Left renal cortex interstitium (tissue), 4 donors: ENCODE data around the gene SIT1. TPM values are rescaled to one million over a fixed set of nuclear protein-coding genes. Genes with fewer than 3 reads are reported as not detected.

Experiments used
- DNase-seq, 4 donors: peaks; one replicate each; pipeline ENCODE4 v3.0.0-alpha.2; 2013; ENCODE audit warnings: low read depth in 4 of 4, low spot score in 2 of 4, missing footprints in 1 of 4
- polyA plus RNA-seq, 4 donors: library from polyadenylated mRNA; unstranded; fragments of 120-200 nt; gene quantifications; one replicate each; pipeline ENCODE4 v1.2.1, GENCODE V29; 2013; ENCODE audit not compliant: insufficient read length in 4 of 4

SIT1 gene
- polyA plus RNA-seq, 4 donors = 0.14 to 0.30 (median 0.18) TPM

DNA sequence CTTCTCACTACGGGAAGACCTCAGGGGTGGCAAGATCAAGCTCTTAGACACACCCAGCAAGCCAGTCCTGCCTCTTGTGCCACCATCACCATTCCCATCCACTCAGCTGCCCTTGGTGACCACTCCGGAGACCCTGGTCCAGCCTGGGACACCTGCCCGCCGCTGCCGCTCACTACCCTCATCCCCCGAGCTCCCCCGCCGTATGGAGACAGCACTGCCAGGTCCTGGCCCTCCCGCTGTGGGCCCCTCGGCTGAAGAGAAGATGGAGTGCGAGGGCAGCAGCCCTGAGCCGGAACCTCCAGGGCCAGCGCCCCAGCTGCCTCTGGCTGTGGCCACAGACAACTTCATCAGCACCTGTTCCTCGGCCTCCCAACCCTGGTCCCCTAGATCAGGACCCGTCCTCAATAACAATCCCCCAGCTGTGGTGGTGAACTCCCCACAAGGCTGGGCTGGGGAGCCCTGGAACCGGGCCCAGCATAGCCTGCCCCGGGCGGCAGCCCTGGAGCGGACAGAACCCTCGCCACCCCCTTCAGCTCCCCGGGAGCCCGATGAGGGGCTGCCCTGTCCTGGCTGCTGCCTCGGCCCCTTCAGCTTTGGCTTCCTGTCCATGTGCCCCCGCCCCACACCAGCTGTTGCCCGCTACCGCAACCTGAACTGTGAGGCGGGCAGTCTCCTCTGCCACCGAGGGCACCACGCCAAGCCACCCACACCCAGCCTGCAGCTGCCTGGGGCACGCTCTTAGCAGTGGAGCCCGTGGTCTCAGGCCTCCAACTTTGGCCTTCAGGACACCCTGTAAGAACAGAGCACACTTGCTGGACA is 41.5 kb downstream of the SIT1 start:
- DNase-seq = no peak

DNA sequence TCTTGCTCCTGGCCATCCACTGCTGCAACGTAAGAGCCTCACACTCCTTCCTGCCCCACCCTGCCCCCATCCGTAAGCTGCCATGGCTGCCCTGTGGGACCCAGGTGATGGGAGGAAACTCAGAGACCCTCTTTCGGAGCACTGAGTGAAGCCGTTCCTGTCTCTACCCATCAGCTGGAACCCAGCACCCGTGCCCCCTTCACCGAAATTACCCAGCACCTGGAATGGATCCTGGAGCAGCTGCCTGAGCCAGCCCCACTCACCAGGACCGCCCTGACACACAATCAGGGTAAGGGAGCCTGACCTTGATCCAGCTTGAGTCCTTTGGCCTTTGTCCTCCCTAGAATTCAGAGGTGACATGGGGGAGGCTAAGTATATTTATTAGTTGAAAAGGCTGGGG is 42.5 kb downstream of the SIT1 start:
- DNase-seq = no peak

DNA sequence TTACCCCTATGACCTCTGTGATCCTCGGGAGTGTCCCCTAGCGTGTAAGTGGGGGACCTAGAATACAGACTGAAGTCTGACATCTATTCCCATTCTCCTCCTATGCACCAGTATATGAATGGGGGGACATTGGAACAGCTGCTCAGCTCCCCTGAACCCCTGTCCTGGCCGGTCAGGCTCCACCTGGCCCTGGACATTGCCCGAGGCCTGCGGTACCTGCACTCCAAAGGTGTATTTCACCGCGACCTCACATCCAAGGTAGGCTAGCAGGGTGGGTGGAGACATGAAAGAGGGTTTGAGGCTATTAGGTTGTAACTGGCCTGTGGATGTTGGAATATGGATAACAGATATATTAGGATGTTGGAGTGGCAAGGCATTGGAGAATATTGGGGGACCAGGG is 44.0 kb downstream of the SIT1 start:
- no peak for DNase-seq

DNA sequence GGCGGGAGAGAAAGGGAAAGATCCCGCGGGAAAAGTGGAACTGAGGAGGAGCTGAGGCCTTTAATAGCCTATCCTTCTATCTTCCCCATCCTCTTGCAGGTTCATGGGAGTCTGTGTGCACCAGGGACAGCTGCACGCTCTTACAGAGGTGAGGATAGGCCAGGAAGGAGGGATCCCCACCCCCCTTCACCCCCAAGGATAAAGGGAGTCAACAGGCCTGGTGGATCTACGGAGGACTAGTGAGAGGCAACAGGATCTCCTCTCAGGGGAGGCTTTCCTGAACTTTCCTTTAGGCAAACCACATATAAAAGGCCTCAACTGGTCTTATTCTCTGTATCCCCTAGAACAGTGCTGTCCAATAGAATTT is 44.6 kb downstream of the SIT1 start:
- no peak for DNase-seq

DNA sequence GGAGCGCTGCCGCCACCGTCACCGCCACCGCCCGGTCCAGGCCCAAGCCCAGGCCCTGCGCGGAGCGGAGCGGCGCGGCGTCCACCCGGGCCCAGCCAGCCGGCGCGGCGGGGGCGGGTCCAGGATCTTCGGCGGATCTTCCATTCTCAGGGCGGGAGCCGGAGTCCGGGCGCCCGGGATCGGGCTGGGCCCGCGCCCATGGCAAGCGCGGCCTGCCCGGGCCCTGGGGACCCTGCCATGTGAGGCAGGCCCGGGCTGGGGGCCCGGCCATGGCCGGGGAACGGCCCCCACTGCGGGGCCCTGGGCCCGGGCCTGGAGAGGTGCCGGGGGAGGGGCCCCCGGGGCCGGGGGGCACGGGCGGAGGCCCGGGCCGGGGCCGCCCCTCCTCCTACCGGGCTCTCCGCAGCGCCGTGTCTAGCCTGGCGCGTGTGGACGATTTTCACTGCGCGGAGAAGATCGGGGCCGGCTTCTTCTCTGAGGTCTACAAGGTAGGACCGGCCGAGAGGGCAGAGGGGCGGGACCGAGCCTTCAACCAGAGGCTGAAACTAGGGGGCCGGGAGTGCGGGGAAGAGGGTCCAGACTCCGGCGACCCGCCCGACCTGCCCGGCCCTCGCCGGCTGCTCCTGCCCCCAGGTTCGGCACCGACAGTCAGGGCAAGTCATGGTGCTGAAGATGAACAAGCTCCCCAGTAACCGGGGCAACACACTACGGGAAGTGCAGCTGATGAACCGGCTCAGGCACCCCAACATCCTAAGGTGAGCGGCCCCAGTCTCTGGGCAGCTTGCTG is 45.2 kb downstream of the SIT1 start:
- no peak for DNase-seq

DNA sequence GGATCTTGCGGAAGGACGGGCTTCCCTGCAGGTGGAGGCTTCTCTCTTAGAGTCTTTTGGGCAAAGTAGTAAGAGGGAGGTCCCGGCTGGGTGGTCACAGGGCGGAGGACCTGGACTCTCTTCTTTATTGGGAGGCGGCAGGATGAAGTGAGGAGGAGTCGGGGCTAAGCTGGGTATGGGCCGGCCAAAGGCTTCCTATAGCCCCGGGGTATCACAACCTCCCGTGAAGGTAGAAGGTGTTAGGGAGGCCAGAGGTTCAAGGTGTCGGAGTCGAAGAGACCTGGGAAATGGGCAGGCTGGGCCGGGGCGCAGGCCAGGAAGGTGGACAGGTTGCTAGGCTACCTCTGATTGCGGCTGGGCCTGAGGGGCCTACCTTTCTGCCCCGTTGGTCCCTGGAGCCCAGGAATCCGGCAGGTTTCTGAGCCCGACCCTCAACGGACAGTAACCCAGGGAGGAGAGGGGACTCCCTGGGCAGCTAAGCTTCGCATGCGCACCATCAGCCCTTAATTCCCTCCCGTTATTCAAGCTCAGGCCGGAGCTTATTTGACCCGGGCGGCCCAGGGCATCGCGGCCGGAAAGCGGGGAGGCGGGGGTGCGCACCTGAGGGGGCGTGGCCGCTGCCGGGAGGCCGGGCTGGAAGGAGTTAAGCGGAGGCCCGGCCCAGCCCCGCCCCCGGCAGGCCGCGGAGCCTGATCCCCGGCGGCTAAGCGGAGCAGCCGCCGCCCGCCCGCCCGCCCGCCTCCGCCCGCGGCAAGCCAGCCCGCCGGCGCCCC is 46.0 kb downstream of the SIT1 start, which contains the start of gene TESK1:
Gene TESK1, plus strand, starts transcription at position 685 of the 773 bp plus-strand sequence. CDS start 358 bp downstream, outside the sequence.
- DNase-seq = peak in 3 of 4 donors; percentile 50 to 53 (median 50)

DNA sequence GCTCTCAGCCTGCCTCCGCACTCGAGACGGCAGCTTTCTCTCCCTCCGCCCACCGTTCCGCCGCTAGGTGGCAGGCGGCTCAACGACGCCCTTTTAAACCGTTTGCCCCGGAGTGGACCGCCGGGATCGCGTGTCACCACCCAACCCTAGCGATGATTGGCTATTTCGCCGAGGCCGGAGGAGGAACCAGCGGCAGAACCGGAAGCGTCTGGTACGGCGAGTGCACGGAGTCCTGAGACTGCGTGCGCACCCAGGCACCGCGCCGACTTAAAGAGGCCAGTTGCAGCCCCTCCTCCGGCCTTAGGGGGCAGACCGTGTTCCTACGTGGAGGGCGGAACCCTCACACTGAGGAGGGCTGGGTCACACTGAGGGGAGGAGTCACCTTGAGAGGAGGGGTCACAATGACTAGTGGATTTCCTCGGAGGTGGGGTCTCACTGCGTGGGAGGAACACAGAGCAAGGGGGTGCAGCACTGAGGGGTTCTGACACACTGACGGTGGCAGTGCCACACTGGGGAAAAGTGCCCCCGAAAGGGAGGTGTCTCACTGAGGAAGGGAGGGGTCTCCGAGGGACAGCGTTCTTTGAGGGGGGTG is 46.6 kb downstream of the SIT1 start:
- DNase-seq = peak; percentile 94 to 100 (median 98)

DNA sequence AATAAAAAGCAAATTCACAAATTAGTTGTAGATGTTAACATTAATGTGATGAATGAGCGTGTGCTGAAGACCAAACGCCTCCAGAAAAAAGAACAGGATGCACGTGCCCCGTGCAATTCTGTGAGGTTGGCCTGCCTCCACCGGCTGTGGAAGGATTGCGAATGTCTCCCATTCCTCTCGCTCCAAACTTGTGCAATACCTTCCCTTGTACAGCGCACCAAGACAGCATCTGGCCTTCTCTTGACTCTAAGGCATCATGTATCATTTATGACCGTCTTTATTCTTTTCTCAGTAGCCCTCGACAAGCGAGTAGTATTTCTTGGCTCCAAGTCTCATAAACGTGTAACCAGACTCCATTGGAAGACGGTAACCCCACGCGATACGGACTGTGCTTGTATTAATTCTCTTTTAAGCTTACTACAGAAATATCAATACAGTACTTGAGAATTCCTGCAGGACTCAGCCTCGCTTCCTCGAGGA is 47.2 kb downstream of the SIT1 start:
- DNase-seq = peak in 1 of 4 donors; percentile 31

DNA sequence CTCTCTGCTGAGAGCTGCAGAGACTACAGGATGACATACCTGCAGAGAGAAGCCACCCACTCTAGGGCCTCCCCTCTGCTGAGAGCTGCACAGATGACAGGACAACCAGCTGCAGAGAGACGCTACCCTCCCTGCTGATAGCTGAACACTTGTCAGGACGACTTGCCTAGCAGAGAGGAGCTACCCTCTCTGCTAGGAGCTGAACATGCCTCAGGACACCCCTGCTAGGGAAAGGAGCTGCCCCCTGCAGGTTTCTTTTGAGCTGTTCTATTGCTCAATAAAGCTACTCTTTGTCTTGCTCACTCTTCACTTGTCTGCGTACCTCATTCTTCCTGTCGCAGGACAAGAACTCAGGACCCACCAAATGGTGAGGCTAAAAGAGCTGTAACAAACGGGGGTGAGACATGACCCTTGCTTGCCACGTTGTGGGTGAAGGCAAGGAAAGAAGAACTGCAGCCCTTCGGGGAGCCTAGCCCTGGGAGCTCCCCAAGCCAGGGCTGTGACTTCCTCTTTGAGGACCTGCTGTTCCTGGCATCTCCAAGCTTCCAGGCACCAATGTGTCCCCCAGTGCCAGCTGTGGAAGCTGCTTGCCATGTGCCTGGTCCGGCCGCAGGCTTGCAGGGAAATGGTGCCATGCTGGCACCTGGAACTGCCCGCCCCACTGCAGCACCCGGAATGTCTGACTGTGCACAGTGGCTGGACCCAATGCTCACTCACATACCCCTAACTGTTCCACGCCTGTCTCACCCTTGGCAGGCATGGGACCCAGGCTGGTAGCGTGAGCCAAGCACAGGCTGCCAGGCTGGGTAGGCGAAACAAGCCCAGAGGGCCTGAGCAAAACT is 50.7 kb downstream of the SIT1 start:
- DNase-seq = no peak

Other genes starting within 250 kb of the SIT1 start
- 10 to 100 TPM; 17.3 to 21.7 (median 19.7) TPM for gene RUSC2, start 160.8 kb downstream of the SIT1 start, polyA plus RNA-seq
- gene TESK1, start 45.7 kb downstream of the SIT1 start, polyA plus RNA-seq = 10 to 100 TPM; 29.4 to 51.9 (median 41.7) TPM
- 1 to 10 TPM; 2.4 to 3.4 (median 2.9) TPM for gene CD72, start 32.5 kb downstream of the SIT1 start, polyA plus RNA-seq
- gene RMRP, start 7.1 kb upstream of the SIT1 start, polyA plus RNA-seq = not detected
- 10 to 100 TPM; 16.3 to 25.8 (median 19.7) TPM for gene CCDC107, start 7.4 kb upstream of the SIT1 start, polyA plus RNA-seq
- gene ARHGEF39, start 14.3 kb upstream of the SIT1 start, polyA plus RNA-seq = 10 to 100 TPM in 2 of 4 donors, 1 to 10 TPM in 2; 6.1 to 11.0 (median 9.9) TPM
- gene CA9, start 23.0 kb upstream of the SIT1 start, polyA plus RNA-seq = 1 to 10 TPM in 1 of 4 donors, under 1 TPM in 3; 0.61 to 1.2 (median 0.89) TPM
- 100 to 1,000 TPM; 127 to 206 (median 194) TPM for gene TPM2, start 39.0 kb upstream of the SIT1 start, polyA plus RNA-seq
- 100 to 1,000 TPM; 144 to 186 (median 174) TPM for gene TLN1, start 81.3 kb upstream of the SIT1 start, polyA plus RNA-seq
- 10 to 100 TPM; 38.0 to 44.0 (median 39.0) TPM for gene CREB3, start 81.7 kb upstream of the SIT1 start, polyA plus RNA-seq
- gene GBA2, start 98.3 kb upstream of the SIT1 start, polyA plus RNA-seq = 100 to 1,000 TPM in 2 of 4 donors, 10 to 100 TPM in 2; 91.6 to 145 (median 116) TPM
- 10 to 100 TPM; 26.0 to 31.0 (median 27.8) TPM for gene RGP1, start 98.4 kb upstream of the SIT1 start, polyA plus RNA-seq
- not detected for gene MSMP, start 103.3 kb upstream of the SIT1 start, polyA plus RNA-seq
- gene NPR2, start 140.7 kb upstream of the SIT1 start, polyA plus RNA-seq = 10 to 100 TPM; 20.5 to 30.8 (median 27.7) TPM
- gene SPAG8, start 161.3 kb upstream of the SIT1 start, polyA plus RNA-seq = 1 to 10 TPM; 5.2 to 9.5 (median 6.0) TPM
- 10 to 100 TPM; 47.6 to 70.1 (median 52.5) TPM for gene HINT2, start 164.1 kb upstream of the SIT1 start, polyA plus RNA-seq
- gene FAM221B, start 177.8 kb upstream of the SIT1 start, polyA plus RNA-seq = under 1 TPM in 3 of 4 donors, not detected in 1; 0.08 to 0.60 (median 0.22) TPM
- 10 to 100 TPM; 25.6 to 39.5 (median 29.2) TPM for gene TMEM8B, start 178.3 kb upstream of the SIT1 start, polyA plus RNA-seq
- gene OR13J1, start 219.5 kb upstream of the SIT1 start, polyA plus RNA-seq = not detected